HepG2 (cell line): ENCODE measurements around the gene IRS2. TPM values are rescaled to one million over a fixed set of nuclear protein-coding genes. Genes with fewer than 3 reads are reported as not detected.

Source experiments
- ATAC-seq: fragments of 200-7000 bp; cut with Tn5 transposase; 3 replicates; pipeline ENCODE4 v1.9.1; 2020; ENCODE audit warnings: mild to moderate bottlenecking, moderate library complexity
- BruUV-seq: library from RNA; stranded (reverse); fragments of 400-500 nt; replicated peaks from 2 replicates; lab custom pipeline; 2021; lab: Mats Ljungman, UMichigan
- CTCF ChIA-PET: fragments of 300-600 bp; formaldehyde crosslinking; extraction: SDS; loops from one replicate; lab custom pipeline; 2021; ENCODE audit warnings: low total read pairs, inconsistent platforms, low intra/inter-chr PET ratio; lab: Yijun Ruan, JAX
- POLR2A ChIA-PET: fragments of 350-600 bp; sonication (Branson Sonifier 250); formaldehyde crosslinking; loops from one replicate; lab custom pipeline; 2020; ENCODE audit warnings: antibody characterized with exemption, inconsistent platforms; lab: Yijun Ruan, JAX
- DNase-seq: peaks from one replicate; pipeline ENCODE4 v3.0.0-alpha.2; 2015; ENCODE audit warnings: low spot score
- FAIRE-seq: peaks from 3 replicates; lab custom pipeline; 2011; peaks lifted over from hg19 to GRCh38; lab: Jason Lieb, UNC
- H2AFZ ChIP-seq: one replicate; pipeline ENCODE4 v1.6.1; 2011; ENCODE audit warnings: low read length, inconsistent platforms
- H3K27ac ChIP-seq: fragments of 300-600 bp; 3 replicates; pipeline ENCODE4 v1.8.0; 2011; ENCODE audit warnings: mixed run types, mild to moderate bottlenecking, mixed read lengths, low read length, inconsistent platforms; ENCODE audit not compliant: insufficient read depth; ENCODE audit errors: extremely low read length
- H3K27me3 ChIP-seq, 2 experiments: fragments of 200-600 bp in 1 of 2; 2 replicates in 1 of 2; 3 replicates in 1 of 2; pipeline versions ENCODE4 v1.6.0 to v1.8.0; 2011; ENCODE audit warnings: low read length in 2 of 2, mild to moderate bottlenecking in 2 of 2, moderate library complexity in 2 of 2, inconsistent platforms in 1 of 2; ENCODE audit not compliant: insufficient read depth in 2 of 2, control insufficient read depth in 1 of 2
- H3K36me3 ChIP-seq, 2 experiments: fragments of 200-600 bp in 1 of 2; replicated peaks in 1 of 2; 2 replicates in 1 of 2; 3 replicates in 1 of 2; pipeline versions ENCODE4 v1.5.1 to v1.8.0; 2011; ENCODE audit warnings: low read length in 2 of 2, inconsistent platforms in 1 of 2; ENCODE audit not compliant: insufficient read depth in 2 of 2, control insufficient read depth in 1 of 2
- H3K4me1 ChIP-seq: 2 replicates; pipeline ENCODE4 v1.5.1; 2012; ENCODE audit warnings: low read length, inconsistent platforms; ENCODE audit not compliant: insufficient read depth
- H3K4me2 ChIP-seq: 2 replicates; pipeline ENCODE4 v1.6.0; 2011; ENCODE audit warnings: low read depth, low read length, inconsistent platforms
- H3K4me3 ChIP-seq, 3 experiments: fragments of 200-600 bp in 1 of 3; sonication (generic), shearing (Covaris generic) in 1 of 3; replicated peaks in 1 of 3; 2 replicates each; pipeline ENCODE4 v1.5.1; 2011 to 2016; ENCODE audit warnings: low read length in 3 of 3, inconsistent platforms in 2 of 3, low read depth in 2 of 3, mild to moderate bottlenecking in 2 of 3, control low read depth in 1 of 3, mixed read lengths in 1 of 3; ENCODE audit not compliant: insufficient read depth in 1 of 3
- H3K79me2 ChIP-seq: one replicate; pipeline ENCODE4 v1.6.1; 2011; ENCODE audit warnings: low read length, inconsistent platforms; ENCODE audit not compliant: insufficient read depth
- H3K9ac ChIP-seq: 2 replicates; pipeline ENCODE4 v1.6.0; 2011; ENCODE audit warnings: mild to moderate bottlenecking, low read depth, low read length, inconsistent platforms; ENCODE audit not compliant: insufficient read depth
- H3K9me3 ChIP-seq: 2 replicates; pipeline ENCODE4 v1.5.1; 2012; ENCODE audit warnings: mild to moderate bottlenecking, low read length
- H4K20me1 ChIP-seq: 2 replicates; pipeline ENCODE4 v1.6.0; 2011; ENCODE audit warnings: inconsistent platforms, mild to moderate bottlenecking, low read length, moderate library complexity; ENCODE audit not compliant: insufficient read depth
- CHD4 ChIP-seq: fragments of 200-600 bp; sonication (generic); IDR thresholded peaks from 2 replicates; pipeline ENCODE4 v1.7.0; 2017; ENCODE audit warnings: mild to moderate bottlenecking, low read length, borderline replicate concordance
- FOSL2 ChIP-seq: sonication (generic); formaldehyde crosslinking; IDR thresholded peaks from 2 replicates; pipeline ENCODE4 v1.4.0; 2020; ENCODE audit warnings: missing genetic modification reagents
- GTF2F1 ChIP-seq: fragments of 150-350 bp; IDR thresholded peaks from 2 replicates; pipeline ENCODE4 v1.6.1; 2014; ENCODE audit warnings: low read length
- HNF1A ChIP-seq, 2 experiments: sonication (generic) in 1 of 2; formaldehyde crosslinking in 1 of 2; IDR thresholded peaks; 2 replicates each; pipeline versions ENCODE4 v1.4.0 to v1.6.1; 2016 to 2020; ENCODE audit warnings: borderline replicate concordance in 1 of 2, low read depth in 1 of 2, mild to moderate bottlenecking in 1 of 2, missing genetic modification reagents in 1 of 2
- NR3C1 ChIP-seq: sonication (generic); formaldehyde crosslinking; IDR thresholded peaks from 2 replicates; pipeline ENCODE4 v1.4.0; 2020; ENCODE audit warnings: missing genetic modification reagents
- PCBP2 ChIP-seq: fragments of 200-400 bp; formaldehyde crosslinking; optimal IDR thresholded peaks from 2 replicates; pipeline ENCODE3; 2018; ENCODE audit warnings: low read length, low read depth; ENCODE audit not compliant: poor library complexity, severe bottlenecking
- ZBTB21 ChIP-seq: sonication (generic); formaldehyde crosslinking; IDR thresholded peaks from 2 replicates; pipeline ENCODE4 v1.4.0; 2020; ENCODE audit warnings: missing genetic modification reagents
- ZNF326 ChIP-seq: sonication (generic); formaldehyde crosslinking; IDR thresholded peaks from 2 replicates; pipeline ENCODE4 v1.4.0; 2020; ENCODE audit warnings: missing genetic modification reagents, borderline replicate concordance
- WGBS: methylation state at CpG from one replicate; pipeline ENCODE4 v1.1.6; 2017; ENCODE audit warnings: low lambda C conversion rate; 5-methylcytosine and 5-hydroxymethylcytosine counted together
- in situ Hi-C: cut with HindIII; loops from 2 replicates; pipeline ENCODE4 v1.10.0; 2017; ENCODE audit warnings: low pct_unique_long_range_greater_than_20kb; ENCODE audit not compliant: extremely low pct_ligation_motif_present
- intact Hi-C: fragments of 100-400 bp; cut with micrococcal nuclease; formaldehyde crosslinking; loops from one replicate; pipeline ENCODE4 v1.10.0; 2022; ENCODE audit not compliant: unreplicated experiment
- polyA plus RNA-seq, 8 experiments: library from polyadenylated mRNA; depleted of rRNA in 3 of 8; stranded (reverse) in 7 of 8; unstranded in 1 of 8; fragments of >200 nt; fragmentation: Illumina TruSeq in 4 of 8; extraction: Trizol in 4 of 8; gene quantifications; 2 replicates each; pipeline versions ENCODE4 v1.2.1 to v1.2.3, GENCODE V29; 2011 to 2016; ENCODE audit warnings: low read depth in 4 of 8, missing spikeins in 1 of 8, mixed read lengths in 1 of 8; ENCODE audit not compliant: insufficient read depth in 1 of 8
- total RNA-seq, 5 experiments: library from RNA; depleted of rRNA; stranded (reverse); fragments of >200 nt; fragmentation: Illumina TruSeq; extraction: Trizol; gene quantifications; 2 replicates each; pipeline ENCODE4 v1.2.3, GENCODE V29; 2016; ENCODE audit warnings: low read depth in 1 of 5

Gene IRS2
- total and polyA plus RNA-seq, 2 of the 13 experiments (the other 11 are each of a cell fraction or from before 2014, with no cell fraction given): 0.02 to 0.04 TPM

DNA sequence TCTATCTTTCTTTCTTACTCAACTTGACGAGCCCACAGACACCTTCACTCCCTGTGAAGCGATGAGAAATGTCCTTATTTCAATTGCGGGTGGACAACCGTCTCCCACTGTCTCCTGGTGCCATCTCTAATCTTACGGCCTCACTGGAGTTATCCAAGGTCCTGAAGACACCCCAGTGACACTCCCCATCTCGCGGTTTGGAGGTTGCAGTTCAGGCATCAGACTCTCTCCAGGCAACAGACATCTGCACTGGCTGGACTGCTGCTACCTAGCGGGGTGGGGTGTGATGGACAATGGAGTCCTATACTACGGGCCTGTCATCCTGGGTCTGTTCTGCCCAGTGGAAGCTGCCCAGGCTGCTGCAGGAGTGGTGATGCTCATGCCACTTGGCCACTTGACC is 18.3 kb upstream of the IRS2 start (continued):
- TF ChIP-seq HNF1A (IDR thresholded peaks at IDR 0.05; ENCODE audit: low read depth): no peak
- no peak for TF ChIP-seq HNF1A (CRISPR knock-in tag; IDR thresholded peaks at IDR 0.05; ENCODE audit: borderline replicate concordance)
- no peak for TF ChIP-seq NR3C1 (CRISPR knock-in tag)
- no peak for TF ChIP-seq ZNF326 (CRISPR knock-in tag)
- no peak for TF ChIP-seq PCBP2
- no peak for TF ChIP-seq CHD4

DNA sequence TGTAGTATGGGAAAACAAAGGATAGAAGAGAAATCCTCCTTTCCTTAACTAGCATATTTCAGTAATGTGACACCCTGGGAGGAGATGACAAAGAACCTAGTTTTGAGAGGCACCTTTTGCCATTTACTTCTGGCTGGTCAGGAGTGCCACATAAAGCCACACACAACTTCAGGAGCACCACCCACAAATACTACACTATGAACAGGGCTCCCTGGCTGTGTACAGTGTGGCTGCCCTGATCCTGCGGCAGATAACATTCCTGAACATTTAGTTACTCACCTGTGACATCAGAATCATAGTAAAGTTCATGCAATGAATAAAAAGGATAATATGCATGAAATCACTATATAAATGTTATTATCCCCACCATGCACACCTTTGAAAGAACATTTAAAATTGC is 17.4 kb upstream of the IRS2 start:
- no peak overlapping the region for H3K4me2 ChIP-seq

More for the DNA sequence above, 17.4 kb upstream of the IRS2 start:
- peaks cover 18% of the 10 kb centered on the region for H3K4me1 ChIP-seq
- H3K4me3 ChIP-seq: no peak overlapping the region
- no peak overlapping the region for H3K9ac ChIP-seq
- H4K20me1 ChIP-seq: no peaks in the 10 kb centered on the region
- 10% methylated on average over 1 of the region's 1 CpG for WGBS
- no peaks in the 10 kb centered on the region for H3K36me3 ChIP-seq
- no TSS peak for BruUV-seq
- no peaks in the 10 kb centered on the region for H3K9me3 ChIP-seq
- 0 out of 2 replicates have a peak, but pooled peaks have one; percentile 31 for TF ChIP-seq FOSL2 (CRISPR knock-in tag)
- TF ChIP-seq ZBTB21 (CRISPR knock-in tag): peak; percentile 41; the same call in 1 of the 2 replicates
- no peak for TF ChIP-seq GTF2F1
- DNase-seq (peak; percentile 20), FAIRE-seq (no peak), ATAC-seq (peak; percentile 48; the same call in 2 of the 3 replicates)
- no peaks in the 10 kb centered on the region for H3K27me3 ChIP-seq
- POLR2A ChIA-PET: no interaction called here
- H2AFZ ChIP-seq: no peak overlapping the region
- no peak overlapping the region for H3K27ac ChIP-seq
- in situ Hi-C loops: no loop called here
- no peaks in the 10 kb centered on the region for H3K79me2 ChIP-seq
- intact Hi-C loops: no loop called here
- CTCF ChIA-PET: no interaction called here
